ENCODE data around the gene P4HB.

DNA sequence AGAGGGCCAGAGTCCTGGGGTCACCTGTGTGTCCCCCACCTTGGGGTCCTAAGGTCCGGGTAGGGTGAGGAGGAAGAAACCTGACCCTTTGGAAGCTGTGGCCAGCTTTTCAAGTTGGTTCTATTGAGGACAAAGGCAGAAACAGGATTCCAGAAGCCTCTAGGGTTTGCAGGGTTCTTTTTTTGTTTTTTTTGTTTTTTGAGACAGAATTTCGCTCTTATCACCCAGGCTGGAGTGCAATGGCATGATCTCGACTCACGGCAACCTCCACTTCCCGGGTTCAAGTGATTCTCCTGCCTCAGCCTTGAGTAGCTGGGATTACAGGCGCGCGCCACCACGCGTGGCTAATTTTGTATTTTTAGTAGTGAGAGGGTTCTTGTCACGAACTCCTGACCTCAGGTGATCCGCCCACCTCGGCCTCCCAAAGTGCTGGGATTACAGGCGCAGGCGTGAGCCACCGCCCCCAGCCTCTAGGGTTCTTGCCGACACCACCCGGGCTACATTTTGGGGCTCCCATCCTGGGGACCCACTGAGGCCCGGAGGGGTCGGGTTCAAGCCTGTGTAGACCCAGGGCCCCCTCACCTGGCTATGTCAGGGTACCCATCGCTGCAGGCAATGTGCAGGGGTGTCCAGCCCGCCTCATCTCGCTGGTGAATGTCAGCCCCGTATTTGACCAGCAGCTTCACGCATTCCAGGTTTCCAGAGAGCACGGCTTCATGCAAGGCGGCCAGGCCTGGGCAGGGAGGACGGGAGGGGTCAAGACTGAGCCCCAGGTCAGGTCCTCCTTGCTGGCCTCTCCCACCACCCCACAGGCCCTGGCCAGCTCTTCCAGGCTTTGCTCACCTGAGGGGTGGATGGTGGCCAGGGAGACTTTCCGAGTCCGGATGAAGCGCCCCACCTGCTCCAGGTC, 26.2 kb downstream of the P4HB start:
- no peak for TF ChIP-seq EP300 (IDR thresholded peaks at IDR 0.05)
- TF ChIP-seq, protein P1, sequence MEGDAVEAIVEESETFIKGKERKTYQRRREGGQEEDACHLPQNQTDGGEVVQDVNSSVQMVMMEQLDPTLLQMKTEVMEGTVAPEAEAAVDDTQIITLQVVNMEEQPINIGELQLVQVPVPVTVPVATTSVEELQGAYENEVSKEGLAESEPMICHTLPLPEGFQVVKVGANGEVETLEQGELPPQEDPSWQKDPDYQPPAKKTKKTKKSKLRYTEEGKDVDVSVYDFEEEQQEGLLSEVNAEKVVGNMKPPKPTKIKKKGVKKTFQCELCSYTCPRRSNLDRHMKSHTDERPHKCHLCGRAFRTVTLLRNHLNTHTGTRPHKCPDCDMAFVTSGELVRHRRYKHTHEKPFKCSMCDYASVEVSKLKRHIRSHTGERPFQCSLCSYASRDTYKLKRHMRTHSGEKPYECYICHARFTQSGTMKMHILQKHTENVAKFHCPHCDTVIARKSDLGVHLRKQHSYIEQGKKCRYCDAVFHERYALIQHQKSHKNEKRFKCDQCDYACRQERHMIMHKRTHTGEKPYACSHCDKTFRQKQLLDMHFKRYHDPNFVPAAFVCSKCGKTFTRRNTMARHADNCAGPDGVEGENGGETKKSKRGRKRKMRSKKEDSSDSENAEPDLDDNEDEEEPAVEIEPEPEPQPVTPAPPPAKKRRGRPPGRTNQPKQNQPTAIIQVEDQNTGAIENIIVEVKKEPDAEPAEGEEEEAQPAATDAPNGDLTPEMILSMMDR (IDR thresholded peaks at IDR 0.05): no peak

All from upper lobe of left lung (tissue), 4 donors.